CD4-positive, alpha-beta T cell treated with Interleukin-1 beta for 1 hour (primary cell): ENCODE measurements around the gene CSRP3.
"Not testable (repeated sequence)": the region's sequence is repeated elsewhere in the genome, so short reads cannot be mapped to it uniquely, and the experiment has no call there.

Experiments
- DNase-seq, 2 donors: peaks; one replicate each; pipeline ENCODE4 v3.0.0-alpha.2; 2020 to 2022

Gene CSRP3

DNA sequence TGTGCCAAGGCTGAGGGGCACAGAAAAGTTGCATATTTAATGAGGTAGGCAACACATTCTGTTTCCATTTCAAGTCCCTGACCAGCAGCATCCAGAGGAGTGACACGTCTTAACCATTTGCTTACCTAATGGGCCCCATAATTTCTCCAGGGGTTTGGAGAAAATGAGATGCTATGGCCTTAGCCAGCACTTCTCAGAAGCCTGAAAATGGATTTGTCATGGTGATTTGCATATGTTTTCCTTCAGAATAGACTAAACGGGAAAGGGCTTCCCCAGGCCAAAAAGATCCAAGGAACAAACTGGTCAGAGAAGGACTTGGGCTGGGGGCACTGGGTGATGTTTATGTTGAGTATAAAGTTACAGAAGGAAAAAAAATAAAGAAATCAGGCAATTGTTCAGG, 16.7 kb downstream of the CSRP3 start:
- DNase-seq, result no peak

DNA sequence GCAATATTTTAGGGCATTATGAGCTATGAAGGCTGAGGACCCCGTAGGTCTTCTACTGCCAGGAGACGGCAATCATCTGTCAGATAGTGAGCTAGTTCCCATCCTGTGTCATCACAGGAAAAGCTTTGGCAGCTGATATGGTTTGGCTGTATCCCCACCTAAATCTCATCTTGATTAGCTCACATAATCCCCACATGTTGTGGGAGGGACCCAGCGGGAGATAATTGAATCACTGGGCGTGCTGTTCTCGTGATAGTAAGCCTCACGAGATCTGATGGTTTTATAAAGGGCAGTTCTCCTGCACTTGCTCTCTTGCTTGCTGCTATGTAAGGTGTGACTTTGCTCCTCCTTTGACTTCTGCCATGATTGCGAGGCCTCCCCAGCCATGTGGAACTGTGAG, 18.1 kb downstream of the CSRP3 start:
- no peak for DNase-seq

DNA sequence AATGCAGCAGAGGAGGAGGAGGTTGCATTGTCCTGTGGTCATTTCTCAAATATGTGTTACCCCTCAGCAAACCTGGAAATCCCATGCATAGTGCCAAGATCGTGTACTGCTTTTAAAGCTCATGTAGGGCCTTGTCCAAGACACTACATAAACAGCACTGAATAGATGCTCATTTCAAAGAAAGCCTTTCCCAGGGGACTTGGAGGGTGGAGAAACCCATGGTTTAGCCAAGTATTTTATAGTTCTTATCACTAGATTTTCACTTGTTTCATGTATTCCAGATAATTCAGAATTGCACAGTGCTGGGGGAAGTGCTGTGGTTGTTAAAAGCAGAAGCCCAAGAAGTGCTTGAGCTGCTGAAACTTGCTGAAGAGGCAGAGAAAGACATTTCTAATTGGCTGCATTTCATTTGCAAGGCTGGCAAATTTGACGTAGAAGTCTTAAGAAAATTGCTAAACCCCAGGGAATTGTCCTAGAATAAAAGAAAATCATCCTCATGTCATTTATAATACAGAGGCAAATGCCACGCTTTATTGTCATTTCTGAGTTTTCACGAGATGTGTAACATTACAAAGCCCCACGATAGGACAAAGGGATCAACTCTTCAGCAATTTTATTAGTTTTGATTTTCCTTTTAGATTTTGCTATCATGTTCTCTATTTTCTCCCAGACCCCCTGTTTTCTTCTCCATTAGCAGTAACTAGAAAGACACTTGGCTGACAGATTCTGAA, 20.1 kb downstream of the CSRP3 start:
- no peak for DNase-seq

DNA sequence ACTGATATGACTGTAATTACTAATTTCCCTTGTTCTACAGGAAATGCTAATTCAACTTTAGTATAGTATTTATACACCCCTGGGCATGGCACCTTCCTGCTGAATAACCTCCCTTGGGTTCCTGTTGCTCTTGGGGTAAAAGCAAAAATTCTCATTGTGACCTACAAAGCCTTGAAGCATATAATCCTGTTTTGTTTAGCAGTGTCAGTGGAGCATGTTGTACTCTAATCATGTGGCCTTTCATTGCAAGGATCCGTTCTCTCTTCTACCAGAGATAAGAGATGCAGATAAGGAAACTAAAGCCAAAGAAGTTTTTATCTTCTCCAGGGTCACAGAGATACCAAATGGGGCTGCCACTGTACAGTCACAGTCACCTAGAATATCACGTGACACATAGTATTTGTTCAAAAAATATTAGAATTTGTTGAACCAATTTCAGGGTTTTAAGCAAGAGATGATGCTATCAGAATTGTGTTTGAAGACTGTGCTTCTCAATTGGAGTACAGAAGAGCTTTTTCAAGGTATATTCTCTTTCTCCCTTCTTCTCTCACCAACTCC, 25.1 kb downstream of the CSRP3 start:
- no peak for DNase-seq

DNA sequence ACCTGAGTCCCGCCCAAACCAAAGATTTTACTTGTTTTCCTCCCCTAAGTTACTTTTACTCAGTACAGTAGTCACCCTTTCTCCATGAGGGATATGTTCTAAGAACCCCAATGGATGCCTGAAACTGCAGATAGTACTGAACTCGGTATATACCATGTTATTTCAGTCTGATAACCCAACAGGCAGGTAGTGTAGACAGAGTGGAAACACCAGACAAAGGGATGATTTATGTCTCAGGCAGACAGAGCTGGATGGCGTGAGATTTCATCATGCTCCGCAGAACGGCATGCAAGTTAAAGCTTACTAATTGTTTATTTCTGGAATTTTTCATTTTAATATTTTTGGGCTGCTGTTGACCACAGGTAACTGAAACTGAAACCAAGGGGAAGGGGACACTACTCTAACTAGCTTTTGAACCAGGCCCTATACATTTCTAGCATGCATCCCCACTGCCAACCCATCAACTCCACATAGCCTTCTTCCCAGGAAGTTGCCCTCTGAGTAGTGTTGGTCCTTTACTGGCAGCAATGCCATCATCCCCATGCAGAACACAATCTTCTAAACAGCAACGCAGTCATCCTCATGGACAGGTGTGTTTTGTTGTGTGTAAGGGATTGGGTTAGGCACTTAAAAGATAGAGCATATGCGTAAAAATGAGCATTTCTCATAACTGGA, 27.7 kb downstream of the CSRP3 start:
- DNase-seq, result no peak

DNA sequence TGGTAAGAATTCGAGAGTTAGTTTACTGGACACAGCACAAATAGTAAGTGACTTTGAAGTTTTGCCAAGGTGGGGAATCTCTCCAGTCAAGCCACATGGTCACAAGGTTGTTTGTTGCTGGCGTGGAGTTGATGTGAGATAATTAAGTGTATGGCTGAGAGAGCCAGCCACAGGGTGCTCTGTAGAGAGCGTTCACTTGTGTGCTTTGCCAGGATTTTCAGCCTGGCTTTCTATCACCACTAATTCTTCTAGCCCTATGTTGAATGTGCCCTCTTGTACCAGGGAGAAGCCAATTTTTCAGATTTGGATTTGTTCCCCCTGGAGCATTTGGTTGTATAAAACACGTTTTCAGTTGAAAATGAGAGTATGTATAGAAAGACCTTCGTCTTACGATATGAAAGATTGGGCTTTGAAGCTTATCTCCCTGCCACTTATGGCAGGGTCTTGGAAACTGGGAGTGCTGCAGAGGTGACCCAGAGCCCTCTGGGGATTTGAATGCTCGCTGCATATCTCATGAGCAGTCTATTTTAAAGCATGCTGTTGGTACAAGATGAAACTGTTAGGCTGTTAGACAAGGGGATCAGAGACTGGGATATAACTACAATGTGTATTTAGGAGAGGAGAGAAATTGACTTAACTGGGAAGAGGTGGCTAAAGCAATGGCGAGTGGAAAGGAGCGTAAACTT, 28.6 kb downstream of the CSRP3 start:
- DNase-seq, result no peak

DNA sequence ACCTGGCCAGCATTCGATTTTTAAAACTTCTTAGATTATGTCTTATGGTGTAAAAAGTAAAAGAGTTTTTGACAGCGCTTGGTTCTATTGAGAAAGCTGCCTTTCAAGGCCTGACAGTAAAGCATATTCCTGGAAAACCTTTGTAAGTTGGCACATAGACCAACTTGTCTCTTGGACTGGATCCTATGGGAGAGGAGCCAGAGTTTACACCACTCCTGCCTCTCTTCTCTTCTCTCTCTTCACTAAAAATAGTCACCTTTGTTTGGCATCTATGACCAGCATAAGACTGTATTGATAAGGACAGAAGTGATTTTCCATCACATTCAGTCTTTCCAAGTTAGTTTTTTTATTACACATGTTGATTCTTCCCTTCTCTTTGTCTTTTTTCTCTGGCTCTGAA, 33.7 kb downstream of the CSRP3 start:
- DNase-seq, result no peak

DNA sequence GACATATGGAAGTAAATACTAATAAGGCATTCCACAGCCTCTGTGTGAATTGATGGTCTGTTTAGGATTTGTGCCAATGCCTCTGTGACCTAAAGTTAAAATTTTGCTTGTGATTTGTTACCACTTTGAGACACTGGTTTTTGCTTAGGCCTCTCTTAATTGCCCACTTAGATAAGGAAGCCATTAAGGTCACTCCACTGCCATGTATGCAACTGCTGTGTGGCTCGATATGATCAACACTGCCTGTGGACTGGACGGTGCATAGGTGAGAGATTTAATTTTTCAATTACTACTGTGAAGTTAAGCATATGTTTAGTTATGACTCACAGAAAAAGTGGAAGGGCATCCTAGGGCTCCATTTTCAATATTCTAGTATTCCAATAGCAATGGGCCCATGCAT, 36.9 kb downstream of the CSRP3 start:
- DNase-seq, result no peak

DNA sequence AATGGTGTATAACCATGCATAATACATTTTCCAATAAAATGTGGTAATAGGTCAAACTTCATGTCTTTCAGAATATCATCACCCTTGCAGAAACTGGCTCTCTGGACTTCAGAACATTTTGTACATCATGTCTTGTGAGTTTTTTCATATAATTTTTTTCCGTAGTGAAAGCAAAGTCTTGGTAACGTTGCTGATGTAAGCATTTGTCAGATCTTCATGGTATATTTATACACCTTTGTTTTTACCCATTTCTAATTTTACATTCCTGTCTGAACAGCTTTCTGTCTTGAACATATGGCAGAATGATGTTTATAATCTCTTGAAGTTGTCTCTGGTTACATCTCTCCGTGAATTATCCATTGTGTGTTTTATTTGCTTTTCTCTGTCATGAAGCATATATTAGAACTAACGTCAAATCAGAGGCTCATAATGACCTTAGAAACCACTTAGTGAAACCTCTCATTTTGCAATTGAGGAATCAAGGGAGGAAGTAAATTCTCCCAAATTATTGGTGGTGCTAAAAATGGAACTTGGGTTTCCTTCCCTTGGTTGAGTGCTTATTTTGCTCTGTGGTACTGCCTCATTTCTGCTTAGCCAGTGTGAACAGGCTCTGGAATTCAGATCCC, 37.4 kb downstream of the CSRP3 start:
- no peak for DNase-seq

DNA sequence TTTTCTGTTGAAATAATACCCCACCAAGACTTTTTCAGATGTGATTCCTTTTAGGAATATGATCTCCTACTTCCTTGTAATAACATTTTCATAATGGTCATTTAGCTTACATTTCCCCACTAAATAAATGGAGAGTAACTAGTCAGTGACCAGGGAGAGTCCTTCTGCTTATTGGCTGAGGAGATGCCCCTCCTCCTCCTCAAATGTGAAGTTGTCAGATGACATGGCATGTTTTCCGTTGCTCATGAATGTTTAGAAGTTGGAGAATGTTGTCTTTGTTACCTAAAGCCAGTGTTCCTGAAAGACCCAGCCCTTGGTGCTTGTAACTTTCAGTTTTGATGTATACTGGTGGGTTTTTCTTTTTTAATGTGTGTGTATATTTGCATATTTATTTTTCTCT, 38.2 kb downstream of the CSRP3 start:
- DNase-seq, result no peak

DNA sequence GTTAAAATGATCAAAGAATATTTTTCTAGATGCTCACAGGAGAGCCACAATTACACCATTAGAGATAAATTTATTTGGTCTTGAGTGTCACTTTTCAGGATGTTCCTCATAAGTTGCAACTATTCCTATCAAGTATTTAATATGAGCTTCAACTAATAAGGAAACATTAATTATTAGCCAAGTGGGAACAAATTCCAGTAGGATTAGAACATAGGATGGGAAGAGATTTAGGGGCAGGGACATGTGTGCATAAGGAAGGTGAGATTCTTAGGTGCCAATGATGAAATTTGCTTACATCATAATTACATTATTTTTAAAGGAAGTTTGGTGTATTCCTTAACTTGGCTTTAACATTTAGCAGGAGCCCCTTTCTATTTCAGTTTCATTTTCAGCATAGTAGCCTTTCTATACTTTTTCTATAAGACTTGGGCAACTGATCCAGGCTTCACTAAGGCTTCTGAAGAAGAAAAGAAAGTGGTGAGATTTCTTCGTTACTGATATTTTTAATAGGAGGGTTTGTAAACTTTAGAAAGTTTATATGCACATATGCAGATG, 38.8 kb downstream of the CSRP3 start:
- DNase-seq, result no peak

DNA sequence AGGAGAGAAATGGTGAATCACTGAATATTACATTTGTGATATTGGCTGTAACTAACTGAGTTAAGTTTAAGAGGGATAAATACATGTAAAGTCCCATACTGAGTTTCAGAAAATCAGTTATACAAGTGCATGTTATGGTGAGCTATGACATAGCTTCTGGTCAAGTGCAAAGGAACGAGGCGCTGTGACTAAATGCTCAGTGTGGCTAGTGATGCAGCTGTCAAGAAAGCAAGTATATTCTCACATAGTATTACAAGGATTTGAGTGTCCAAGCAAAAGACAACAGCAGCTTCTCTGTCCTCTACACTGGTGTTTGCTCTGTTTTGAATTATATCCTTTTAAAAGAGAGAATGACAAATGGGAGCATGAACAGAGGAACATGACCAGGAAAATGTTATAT, 40.1 kb downstream of the CSRP3 start:
- no peak for DNase-seq

DNA sequence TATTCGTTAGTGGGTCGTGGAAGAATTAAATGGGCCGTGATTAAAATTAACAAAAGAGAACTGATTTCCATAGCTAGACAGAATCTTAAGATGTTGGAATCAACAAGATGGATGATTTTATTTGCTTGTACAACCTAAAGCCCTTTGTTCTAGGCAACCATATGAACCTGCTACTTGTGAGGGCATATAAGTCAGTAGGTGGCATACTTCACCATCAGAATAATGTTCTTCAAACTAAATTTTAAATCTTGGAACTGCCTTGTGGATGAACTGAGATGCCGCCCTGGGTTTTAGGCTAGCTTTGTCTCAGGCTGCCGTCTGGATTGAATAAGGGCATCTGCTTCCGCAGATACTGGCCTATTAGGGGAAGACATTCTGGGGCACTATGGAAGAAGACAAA, 40.9 kb downstream of the CSRP3 start:
- DNase-seq, result no peak

DNA sequence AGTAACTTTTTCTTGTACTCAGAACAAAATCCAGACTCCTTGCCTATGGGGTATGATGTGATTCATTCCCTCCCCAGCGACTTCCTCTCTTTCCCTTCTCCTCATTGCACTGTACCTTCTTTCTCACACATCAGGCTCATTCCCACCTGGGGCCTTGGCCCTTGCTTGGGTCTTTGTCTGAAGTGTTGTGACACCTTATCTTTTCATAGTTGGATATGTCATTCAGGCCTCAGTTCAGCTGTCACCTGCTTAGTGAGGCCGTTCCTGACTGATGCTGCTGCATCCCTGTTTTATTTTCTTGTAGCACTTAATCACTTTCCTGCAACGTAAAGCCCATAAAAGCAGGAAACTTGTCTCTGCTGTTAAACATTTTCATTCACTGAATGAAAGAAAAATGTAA, 44.9 kb downstream of the CSRP3 start:
- DNase-seq, result no peak

DNA sequence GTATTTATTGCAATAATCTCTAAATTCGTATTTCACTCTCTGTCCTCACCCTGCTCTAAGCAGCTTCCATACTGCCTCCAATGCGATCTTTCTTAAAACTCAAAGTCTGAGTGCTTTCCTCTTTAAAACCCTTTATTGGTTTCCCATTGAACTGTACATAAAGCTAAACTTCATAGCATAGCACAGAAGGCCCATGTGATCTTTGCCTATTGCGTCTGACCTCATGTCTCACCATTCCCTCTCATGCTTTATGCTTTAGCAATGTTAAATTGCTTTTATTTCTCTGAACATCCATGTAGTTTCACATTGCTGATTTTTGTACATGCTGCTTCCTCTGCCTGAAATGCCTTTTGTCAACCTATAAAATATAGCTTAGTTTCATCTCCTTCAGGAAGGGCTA, 56.5 kb downstream of the CSRP3 start:
- DNase-seq, result no peak

DNA sequence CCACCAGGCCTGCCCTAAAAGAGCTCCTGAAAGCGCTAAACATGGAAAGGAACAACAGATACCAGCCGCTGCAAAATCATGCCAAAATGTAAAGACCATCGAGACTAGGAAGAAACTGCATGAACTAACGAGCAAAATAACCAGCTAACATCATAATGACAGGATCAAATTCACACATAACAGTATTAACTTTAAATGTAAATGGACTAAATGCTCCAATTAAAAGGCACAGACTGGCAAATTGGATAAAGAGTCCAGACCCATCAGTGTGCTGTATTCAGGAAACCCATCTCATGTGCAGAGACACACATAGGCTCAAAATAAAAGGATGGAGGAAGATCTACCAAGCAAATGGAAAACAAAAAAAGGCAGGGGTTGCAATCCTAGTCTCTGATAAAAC, 64.9 kb downstream of the CSRP3 start:
- DNase-seq, result not testable (repeated sequence)

DNA sequence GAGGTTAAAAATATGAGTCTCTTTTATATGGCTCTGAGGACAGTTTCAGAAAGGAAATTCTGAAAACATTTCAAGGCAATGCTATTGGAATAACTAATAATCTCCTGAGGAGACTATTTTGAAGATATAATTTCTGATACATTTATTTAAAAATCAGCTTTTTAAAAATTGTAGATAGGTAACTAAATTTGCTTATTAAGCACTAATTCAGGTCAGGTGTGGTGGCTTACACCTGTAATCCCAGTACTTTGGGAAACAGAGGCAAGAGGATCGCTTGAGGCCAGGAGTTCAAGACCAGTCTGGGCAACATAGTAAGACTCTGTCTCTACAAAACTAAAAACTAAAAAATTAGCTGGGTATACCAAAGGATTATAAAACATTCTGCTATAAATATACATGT, 67.8 kb downstream of the CSRP3 start:
- no peak for DNase-seq
